Hematopoietic multipotent progenitor cell treated with erythropoietin and hydrocortisone succinate and interleukin-3 and kit ligand, for 4 days (in vitro differentiated cells): ENCODE measurements around the gene ACAD9.

Source experiments
- DNase-seq: peaks from one replicate; pipeline ENCODE4 v3.0.0-alpha.2; 2015

Gene ACAD9

GRCh38 chr3:128942161-128942952 is 62.9 kb downstream of the ACAD9 start:
- no peak for DNase-seq

GRCh38 chr3:128945041-128945877 is 65.8 kb downstream of the ACAD9 start:
- DNase-seq, result no peak

- DNase-seq, result no peak
Observed at GRCh38 chr3:128945878-128946175, 66.4 kb downstream of the ACAD9 start.

- DNase-seq, result no peak
Observed at GRCh38 chr3:128946411-128946810, 67.0 kb downstream of the ACAD9 start.

GRCh38 chr3:128949158-128949557 is 69.7 kb downstream of the ACAD9 start:
- no peak for DNase-seq

- DNase-seq, result peak; percentile 24
Observed at GRCh38 chr3:128950223-128950938, 71.0 kb downstream of the ACAD9 start.

- DNase-seq, result no peak
Observed at GRCh38 chr3:128956440-128956839, 77.0 kb downstream of the ACAD9 start.
